Stimulated activated CD4-positive, alpha-beta T cell treated with anti-CD3 and anti-CD28 coated beads, Interleukin-1b, Interleukin-23, amount 100 ng/mL, for 1 hour (primary cell): ENCODE data around the gene RNF217.
"Not testable (repeated sequence)": the region's sequence is repeated elsewhere in the genome, so short reads cannot be mapped to it uniquely, and the experiment has no call there.

Experiments used
- DNase-seq, 2 donors: peaks; one replicate each; pipeline ENCODE4 v3.0.0-alpha.2; 2020; ENCODE audit warnings: low read depth in 2 of 2

Gene RNF217

DNA sequence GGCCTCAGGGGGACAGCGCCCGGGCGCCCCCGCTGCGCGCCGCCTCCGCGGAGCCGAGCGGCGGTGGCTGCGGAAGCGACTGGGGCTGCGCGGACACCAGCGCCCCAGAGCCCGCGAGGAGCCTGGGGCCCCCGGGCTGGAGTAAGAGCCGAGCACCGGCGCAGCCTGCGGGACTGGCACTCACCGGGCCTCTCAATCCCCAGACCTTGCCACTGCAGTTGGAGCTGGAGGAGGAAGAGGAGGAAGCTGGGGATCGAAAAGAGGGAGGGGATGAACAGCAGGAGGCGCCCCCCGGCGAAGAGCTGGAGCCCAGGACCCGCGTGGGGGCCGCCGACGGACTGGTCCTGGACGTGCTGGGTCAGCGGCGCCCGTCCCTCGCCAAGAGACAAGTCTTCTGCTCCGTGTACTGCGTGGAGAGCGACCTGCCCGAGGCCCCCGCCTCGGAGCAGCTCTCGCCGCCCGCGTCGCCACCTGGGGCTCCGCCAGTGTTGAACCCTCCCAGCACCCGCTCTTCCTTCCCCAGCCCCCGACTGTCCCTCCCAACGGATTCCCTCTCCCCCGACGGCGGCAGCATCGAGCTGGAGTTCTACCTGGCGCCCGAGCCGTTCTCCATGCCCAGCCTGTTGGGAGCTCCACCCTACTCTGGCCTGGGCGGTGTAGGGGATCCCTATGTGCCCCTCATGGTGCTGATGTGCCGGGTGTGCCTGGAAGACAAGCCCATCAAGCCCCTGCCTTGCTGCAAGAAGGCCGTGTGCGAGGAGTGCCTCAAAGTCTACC is 590 bp downstream of the RNF217 start:
- DNase-seq = no peak

DNA sequence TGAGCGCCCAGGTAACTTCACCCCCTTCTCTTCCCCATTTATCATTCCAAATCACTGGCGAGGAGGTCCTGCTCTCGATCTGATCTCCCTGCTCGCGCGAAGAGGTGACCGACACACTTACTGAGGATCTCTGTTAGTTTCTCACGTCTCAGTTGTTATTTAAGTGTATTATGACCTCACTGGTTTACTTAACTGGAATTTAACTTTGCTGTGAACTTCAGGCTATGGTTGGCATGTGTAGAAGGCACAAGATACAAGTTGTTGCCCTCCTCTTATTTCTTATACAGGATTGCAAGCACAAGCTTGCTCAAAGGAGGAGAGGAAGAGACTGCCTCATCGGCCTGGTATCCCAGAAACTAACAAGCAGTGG is 1.2 kb downstream of the RNF217 start:
- DNase-seq = no peak

DNA sequence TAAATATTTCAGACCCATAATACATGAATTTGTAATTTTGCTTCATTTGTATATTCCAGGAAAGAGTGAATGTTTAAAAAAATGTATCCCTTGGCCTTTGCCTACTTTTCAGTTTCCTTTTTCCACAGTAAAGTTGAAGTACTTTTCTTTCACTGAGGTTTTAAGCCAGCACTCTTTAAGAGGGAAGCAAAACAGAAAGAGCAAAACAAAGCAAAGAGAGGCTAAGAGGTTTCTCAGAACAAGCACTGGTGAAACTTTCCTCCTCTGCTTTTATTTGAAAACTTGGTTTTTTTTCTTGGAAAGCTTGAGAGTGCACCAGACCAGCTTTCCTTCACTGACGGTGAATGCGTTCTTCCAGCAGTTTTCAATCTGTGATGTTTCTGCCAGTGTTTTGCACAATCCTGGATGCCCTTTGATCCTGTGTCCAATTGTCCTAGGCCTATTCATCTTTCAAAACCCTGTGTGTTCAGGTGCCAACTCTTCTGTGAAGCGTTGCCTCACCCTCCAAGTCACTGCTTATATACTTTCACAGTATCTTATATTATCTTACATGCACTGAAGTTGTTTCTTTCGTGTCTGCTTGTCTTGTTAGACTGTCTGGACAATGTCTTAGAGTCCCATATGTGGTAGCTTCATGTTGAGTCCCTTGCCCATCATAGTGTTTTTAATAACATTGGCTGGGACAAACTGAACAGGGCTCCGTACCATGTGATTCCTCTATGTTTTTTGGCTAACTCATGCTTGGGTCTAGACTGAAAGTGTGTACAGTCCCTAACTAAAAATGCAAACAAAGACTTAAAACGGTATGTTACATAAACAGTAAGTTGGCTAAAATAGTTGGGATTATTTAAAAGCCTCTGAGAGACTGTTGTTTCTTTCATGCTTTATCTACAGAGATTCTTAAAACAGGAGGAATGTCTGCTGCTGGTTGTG is 1.9 kb downstream of the RNF217 start:
- DNase-seq = no peak

DNA sequence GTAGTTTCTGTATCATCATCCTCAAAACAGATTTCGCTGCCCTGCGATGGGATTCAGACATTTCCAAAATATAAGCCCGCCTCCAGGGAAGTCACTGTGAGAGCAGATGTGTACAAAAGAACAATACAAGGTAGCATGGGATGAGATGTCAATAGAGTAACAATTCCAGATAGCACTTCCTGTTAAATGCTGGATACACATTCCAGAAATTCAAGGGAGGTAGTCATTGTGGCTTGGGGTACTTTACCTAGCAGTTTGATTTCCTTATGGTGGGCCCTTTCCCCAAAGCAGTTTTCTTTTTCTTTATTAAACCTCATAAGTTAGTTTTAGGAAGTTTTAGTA is 2.5 kb downstream of the RNF217 start:
- no peak for DNase-seq

DNA sequence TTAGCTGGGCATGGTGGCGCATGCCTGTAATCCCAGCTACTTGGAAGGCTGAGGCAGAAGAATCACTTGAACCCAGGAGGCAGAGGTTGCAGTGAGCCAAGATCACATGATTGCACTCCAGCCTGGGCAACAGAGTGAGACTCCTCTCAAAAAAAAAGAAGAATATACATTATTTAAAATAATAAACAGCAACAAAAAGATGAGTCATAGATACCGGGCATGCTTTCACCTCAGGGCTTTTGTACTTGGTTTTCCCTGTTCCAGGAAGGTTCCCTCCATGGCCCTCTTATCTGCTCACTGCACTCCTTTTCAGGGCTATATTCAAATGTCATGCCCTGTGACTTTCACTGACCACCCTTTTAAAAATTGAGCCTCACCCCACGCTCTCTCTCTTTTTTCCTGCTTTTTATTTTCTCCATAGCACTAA is 3.2 kb downstream of the RNF217 start:
- not testable (repeated sequence) for DNase-seq

DNA sequence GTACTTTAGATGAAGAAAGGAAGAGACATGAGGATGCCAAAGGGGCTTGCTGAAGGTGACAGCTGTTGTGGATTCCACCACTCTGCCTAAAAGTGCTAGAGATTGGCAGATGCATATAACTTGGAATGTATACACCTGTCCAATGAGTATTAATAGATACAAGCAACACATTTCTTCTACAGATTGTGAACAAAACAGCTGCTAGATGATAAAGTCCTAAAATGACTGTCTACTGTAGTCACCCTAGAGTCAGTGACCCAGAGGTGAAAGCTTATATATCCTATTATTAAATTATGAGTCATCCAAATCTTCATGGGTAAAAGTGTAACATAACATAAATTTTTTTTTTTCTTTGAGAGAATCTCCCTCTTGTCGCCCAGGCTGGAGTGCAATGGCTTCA is 5.2 kb downstream of the RNF217 start:
- no peak for DNase-seq

DNA sequence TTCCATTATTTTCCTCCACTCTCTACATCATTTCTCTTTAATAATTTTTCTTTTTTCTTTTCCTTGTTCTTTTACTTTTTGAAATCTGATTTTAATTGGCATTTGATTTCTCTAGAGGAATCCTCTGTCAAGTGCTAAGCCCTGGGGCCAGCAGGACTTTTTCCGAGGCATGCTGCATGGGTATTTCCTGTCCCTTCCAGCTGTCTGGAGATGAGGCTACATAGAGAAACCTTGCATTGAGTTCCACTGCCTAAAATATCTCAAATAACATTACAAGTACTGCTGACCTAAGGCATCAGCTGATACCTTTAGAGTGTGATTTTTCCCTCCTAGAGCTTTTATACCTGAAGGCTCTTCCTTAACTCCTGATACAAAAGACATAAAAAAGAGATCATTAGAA is 6.2 kb downstream of the RNF217 start:
- DNase-seq = no peak

DNA sequence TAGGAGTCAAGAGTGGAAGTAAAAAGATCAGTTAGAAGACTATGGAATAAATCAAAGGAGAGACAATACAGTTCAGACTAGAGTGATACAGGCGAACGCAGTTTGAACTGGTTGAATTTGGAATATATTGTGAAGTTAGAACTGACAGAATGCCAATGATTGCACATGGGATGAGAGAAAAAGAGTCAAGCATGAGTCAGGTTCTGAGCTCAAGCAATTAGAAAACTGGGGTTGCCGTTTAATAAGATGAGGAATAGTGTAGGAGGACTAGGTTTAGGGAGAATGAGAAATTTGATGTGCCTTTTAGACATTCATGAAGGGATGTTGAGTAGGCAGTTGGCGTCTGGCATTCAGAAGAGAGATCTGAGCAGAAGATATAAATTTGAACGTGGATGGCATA is 8.0 kb downstream of the RNF217 start:
- no peak for DNase-seq

DNA sequence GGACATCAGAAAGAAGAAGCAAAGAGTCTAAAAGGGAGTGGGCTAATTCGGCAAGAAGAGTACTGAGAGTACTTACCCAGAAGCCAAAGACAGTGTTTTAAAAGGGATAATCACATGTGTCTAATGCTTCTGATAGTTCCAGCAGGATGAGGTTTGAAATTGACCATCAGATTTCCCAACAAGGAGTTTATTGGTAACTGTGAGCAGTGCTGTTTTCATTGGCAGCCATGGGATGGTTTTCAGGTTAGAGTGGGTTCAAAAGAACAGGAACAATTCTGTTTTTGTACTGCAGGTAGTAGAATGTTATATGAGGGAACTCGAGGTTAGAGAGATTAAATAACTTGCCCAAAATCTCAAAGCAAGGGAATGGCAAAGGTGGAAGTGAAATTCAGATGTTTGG is 8.5 kb downstream of the RNF217 start:
- no peak for DNase-seq

DNA sequence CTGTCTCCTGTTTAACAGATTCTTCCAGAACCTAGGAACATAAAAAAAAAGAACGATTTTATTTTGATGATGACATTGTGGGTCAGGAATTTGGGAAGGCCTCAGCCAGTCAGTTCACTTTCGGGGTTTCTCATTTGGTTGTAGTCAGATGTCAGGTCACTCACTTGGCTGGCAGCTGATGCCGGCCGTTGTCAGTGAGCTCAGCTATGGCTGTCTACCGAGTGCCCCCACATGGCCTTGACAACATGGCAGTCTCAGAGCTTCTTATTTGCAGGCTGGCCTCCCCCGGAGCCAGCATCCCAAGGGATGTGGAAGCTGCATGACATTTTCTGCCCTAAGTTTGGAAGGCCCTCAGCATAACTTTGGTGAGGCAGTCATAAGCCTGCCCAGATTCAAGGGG is 11.5 kb downstream of the RNF217 start:
- DNase-seq = no peak

DNA sequence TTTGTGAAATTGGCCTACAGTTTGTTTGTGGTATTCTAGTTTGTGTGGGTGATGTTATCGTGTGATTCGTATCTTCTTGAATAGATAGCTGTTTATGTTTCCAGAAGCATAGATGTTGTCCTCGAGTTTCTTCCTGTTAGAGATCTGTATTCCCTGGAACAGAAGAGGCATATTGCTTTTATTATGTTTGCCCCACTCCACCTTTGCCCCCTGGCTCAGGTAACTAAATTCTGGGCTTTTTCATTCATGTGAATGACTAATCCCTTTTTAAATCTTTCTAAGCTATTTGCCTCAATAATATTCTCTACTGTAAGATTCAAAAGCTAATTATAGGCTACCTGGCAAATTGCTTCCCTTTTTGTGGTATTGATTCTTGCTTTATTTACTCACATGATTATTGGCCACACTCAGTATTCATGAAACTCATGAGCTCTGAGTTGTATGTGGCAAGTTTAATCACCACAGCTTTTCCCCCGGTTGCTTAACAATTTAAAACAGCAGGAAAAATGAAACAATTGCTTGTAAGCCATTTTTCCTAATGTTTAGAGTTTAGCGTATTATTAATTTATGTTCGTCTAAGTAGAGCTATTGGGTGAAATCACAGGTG is 12.6 kb downstream of the RNF217 start:
- no peak for DNase-seq

DNA sequence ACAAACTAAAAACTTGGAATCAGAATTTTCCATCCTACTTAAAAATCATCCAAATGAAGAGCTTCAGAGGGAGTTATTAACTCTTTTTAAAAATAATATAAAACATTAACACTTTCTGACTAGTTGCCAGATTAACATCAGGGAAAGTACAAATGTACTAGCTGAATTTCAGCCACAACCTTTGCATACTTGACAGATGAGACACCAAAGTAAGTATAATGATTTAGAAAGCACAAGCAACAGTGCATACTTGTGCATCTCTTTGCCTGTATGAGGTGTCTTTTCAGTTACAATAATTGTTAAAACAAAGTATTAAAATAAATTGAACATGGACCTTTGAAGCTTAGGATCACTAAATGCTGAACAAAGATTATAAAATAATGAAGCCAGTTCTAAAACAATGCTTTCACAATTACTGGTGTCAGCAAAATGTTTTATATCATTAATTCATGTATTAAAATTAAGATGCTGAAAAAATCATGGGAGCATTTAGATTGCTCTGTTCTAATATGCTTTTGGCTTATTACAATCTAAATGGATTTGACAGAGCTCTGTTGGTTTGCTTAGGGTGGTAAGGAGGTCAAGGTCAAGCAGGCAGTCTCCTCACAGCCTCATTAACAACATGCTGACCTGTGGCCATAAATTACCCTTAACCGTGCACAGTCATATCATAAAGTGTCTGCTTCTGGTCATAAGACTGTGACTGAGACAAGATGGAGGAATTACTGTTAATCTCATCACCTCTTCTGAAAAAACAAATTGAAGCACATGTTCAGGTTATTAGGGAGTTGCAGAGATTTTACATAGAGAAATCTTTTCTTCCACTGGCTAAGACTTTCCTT is 15.1 kb downstream of the RNF217 start:
- no peak for DNase-seq

DNA sequence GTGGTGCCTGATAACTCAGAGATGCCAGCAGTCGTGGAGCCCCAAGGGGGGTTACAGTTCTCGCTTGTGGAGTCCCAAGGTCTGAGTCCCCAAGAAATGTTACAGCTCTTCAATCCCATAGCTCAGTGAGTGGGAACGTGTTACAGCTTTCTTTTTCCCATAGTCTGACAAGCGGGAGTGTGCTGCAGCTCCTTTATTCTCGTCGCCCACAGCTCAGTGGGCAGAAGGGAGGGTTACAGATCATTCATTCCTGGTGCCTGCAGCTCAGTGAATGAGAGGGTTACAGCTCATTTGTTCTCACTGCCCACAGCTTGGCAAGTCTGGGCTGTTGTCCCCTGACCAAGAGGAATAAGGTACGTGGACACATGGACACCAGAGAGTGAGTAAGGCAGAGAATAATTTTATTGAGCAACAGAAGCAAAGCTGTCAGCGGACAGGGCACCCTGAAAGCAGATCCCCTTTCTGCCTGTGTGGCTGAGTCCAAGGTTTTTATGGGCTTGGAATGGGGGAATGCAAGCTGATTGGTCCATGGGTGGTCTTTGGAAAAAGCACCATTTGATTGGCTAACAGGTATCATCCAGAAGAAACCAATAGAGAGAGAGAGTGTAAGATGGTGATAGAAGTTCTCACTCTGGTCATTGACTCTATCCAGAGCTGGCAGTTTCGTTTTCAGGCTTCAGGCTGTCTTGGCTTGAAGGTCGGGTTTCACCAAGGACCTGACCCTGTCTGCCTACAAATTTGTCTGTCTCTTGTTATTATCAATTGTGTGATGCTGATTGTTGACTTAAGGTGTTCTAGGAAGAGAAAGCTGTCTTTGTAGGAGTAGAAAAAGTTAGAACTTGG is 16.4 kb downstream of the RNF217 start:
- no peak for DNase-seq

DNA sequence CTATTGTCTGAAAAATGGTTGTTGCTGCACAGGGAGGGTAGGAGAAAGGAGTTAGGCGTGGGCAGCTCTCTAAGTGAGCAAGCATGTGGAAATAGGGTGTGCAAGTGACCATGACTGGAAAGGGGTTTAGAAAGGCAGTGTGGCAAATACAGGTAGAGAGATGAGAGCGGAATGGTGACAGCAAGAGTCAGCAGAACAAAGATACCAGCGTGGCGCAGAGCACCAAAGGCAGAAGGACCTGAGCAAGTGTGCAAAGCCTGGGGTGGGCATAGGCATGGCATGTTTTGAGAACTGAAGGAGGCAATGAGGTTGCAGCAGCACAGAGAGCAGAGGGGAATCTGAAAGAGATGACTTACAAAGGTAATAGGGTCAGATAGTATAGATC is 17.0 kb downstream of the RNF217 start:
- no peak for DNase-seq

DNA sequence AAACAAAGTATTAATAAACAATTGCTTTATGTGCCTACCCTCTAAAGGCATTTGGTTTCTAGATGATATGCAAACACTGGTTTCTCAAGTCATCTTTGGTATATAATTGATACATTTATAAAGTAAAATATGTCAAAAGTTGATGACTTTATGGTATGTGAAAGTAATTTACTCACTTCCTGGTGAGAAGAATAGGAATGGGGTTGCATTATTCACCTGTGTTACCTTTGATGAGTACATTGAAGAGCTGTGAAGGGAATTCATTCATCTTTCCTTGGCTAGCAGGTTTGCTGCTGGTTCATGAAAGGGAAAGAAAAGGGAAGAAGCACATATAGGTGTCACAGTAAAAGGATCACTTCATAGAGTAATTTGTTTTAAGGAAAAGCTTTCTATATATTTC is 20.4 kb downstream of the RNF217 start:
- DNase-seq = no peak

DNA sequence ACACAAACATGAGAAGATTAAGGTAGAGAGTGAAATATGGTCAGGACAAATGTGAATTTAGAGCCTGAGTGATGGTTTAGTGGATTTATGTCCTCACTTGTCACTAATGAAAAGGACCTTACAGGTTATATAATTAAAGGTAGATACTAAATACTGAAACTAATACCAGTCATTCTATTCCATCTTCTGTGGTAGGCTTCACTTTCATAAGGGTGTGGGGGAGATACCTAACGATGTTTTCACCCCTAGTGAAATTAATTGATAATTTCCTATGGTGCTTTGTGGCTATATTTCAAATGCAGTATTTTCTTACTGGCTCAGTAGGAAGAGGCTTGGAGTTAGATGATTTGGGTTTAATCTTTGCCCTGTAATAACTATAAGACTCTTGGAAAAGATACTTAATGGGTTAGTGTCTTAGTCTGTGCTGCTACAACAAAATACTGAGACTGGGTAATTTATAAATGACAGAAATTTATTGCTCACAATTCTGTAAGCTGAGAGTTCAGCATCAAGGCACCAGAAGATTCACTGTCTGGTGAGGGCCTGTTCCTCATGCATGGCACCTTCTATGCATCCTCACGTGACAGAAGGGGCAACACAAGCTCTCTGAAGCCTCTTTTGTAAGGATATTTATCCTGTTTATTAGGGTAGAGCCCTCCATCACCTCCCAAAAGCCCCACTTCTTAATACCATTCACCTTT is 21.3 kb downstream of the RNF217 start:
- DNase-seq = no peak

DNA sequence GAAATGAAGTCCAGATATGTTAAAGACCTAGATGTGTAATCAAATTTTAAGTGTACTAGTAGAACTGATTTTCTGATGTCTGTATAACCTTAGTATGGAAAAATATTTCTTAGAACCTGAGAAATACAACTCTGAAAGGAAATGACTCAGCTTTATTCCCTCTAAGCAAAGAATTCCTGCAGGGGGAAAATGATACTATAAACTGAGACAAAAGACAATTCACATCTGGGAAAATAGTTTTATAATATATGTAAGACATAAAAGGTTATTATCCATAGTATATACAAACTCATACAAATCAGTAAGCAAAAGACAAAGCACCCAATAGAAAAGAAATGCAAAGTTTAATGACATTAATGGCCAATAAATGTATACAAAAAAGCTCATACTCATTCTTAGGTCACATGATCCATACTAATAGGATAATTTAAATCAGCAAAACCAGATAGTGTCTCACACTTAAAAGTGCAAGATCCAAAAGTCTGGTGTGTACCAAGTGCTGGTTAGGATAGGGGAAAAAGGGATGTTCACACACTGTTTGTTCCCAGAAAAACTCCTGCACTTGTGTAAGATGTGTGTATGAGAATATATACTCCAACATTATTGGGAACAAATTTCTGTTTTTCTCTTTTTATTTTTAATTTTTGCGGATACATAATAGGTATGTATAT is 22.6 kb downstream of the RNF217 start:
- no peak for DNase-seq

DNA sequence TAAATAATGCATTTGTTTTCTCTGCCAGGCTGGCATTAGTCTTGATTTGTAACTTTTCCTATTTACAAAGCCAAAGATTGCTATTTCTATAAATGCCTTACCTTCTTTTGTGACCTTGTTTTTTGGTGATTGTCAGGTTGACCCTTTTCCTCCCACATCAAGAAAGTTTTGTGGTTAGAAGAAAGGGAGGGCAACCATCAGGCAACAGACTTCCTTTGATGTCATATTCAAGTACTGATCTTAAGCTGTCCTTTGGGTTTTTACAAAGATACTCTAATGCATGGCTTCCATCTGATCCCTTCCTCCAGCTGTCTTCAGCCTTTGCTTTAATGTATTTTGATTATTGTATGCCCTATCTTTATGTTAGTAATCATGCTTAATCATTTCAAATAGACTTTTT is 23.9 kb downstream of the RNF217 start:
- no peak for DNase-seq

DNA sequence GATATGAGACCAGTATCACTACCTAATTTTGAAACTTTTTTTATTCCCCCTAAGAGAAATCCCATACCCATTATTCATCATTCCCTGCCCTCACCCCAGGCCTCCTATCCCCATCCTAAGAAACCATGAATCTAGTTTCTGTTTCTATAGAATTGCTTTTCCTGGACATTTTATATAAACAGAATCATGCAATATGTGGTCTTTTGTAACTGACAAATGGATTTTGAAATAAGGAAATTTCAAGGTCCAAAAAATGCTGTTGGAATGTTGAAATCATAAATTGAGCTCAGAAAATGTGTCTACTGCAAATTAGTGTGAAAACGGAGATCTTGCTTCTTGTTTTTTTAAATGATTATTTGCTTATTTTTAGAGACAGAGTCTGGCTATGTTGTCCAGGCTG is 25.1 kb downstream of the RNF217 start:
- no peak for DNase-seq
